Upper lobe of left lung (tissue), 4 donors: ENCODE measurements around the gene PRKCQ.

Experiments used
- POLR2A ChIP-seq, 4 donors: fragments of 450-650 bp; IDR thresholded peaks; one replicate each; pipeline ENCODE4 v1.5.1; 2016 to 2017; ENCODE audit warnings: antibody characterized with exemption in 4 of 4, mild to moderate bottlenecking in 2 of 4
- TF ChIP-seq, protein P1 (sequence below), 6 experiments: fragments of 450-650 bp in 4 of 6; fragments of 200-600 bp in 2 of 6; sonication (generic) in 2 of 6; IDR thresholded peaks; one replicate each; pipeline ENCODE4 v1.5.1; 2016 to 2019; ENCODE audit warnings: antibody characterized with exemption in 6 of 6

DNA sequence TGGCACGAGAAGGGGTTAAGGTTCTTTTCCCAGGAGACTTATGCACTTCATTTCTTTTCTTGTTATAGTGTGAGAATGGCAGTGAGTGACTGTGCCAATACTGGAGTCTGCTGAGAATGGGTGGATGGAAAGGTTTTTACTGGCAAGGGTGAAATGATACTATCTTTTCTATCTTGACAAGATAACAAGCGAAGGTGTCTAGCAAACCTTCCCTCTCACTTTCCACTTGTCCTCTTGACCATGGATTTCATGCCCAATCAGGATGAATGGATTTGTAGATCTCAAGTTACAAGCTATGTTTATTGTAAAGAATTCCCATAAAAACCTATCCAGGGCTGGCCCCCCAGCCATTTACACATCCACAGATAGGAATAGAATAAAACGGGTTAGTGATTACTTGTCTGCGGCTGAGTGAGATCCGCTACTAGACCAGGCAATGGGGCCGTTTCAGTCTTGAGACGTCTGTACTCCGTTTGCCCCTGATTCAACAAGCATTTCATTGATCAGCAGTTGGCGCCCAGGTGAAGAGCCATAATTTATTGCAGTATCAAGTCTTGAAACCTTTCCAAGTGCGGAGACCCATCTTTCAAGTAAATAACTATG, 152.6 kb downstream of the PRKCQ start:
- TF ChIP-seq POLR2A (IDR thresholded peaks at IDR 0.05) = no peak
- TF ChIP-seq, protein P1, sequence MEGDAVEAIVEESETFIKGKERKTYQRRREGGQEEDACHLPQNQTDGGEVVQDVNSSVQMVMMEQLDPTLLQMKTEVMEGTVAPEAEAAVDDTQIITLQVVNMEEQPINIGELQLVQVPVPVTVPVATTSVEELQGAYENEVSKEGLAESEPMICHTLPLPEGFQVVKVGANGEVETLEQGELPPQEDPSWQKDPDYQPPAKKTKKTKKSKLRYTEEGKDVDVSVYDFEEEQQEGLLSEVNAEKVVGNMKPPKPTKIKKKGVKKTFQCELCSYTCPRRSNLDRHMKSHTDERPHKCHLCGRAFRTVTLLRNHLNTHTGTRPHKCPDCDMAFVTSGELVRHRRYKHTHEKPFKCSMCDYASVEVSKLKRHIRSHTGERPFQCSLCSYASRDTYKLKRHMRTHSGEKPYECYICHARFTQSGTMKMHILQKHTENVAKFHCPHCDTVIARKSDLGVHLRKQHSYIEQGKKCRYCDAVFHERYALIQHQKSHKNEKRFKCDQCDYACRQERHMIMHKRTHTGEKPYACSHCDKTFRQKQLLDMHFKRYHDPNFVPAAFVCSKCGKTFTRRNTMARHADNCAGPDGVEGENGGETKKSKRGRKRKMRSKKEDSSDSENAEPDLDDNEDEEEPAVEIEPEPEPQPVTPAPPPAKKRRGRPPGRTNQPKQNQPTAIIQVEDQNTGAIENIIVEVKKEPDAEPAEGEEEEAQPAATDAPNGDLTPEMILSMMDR (IDR thresholded peaks at IDR 0.05) = no peak
